HepG2 (cell line): ENCODE measurements around the gene PTPN22. TPM values are rescaled to one million over a fixed set of nuclear protein-coding genes. Genes with fewer than 3 reads are reported as not detected.

ENCODE experiments used
- ATAC-seq: fragments of 200-7000 bp; cut with Tn5 transposase; 3 replicates; pipeline ENCODE4 v1.9.1; 2020; ENCODE audit warnings: mild to moderate bottlenecking, moderate library complexity
- BruUV-seq: library from RNA; stranded (reverse); fragments of 400-500 nt; replicated peaks from 2 replicates; lab custom pipeline; 2021; lab: Mats Ljungman, UMichigan
- CTCF ChIA-PET: fragments of 300-600 bp; formaldehyde crosslinking; extraction: SDS; loops from one replicate; lab custom pipeline; 2021; ENCODE audit warnings: low total read pairs, inconsistent platforms, low intra/inter-chr PET ratio; lab: Yijun Ruan, JAX
- POLR2A ChIA-PET: fragments of 350-600 bp; sonication (Branson Sonifier 250); formaldehyde crosslinking; loops from one replicate; lab custom pipeline; 2020; ENCODE audit warnings: antibody characterized with exemption, inconsistent platforms; lab: Yijun Ruan, JAX
- DNase-seq: peaks from one replicate; pipeline ENCODE4 v3.0.0-alpha.2; 2015; ENCODE audit warnings: low spot score
- FAIRE-seq: peaks from 3 replicates; lab custom pipeline; 2011; peaks lifted over from hg19 to GRCh38; lab: Jason Lieb, UNC
- H2AFZ ChIP-seq: one replicate; pipeline ENCODE4 v1.6.1; 2011; ENCODE audit warnings: low read length, inconsistent platforms
- H3K27ac ChIP-seq: fragments of 300-600 bp; 3 replicates; pipeline ENCODE4 v1.8.0; 2011; ENCODE audit warnings: mixed run types, mild to moderate bottlenecking, mixed read lengths, low read length, inconsistent platforms; ENCODE audit not compliant: insufficient read depth; ENCODE audit errors: extremely low read length
- H3K27me3 ChIP-seq, 2 experiments: fragments of 200-600 bp in 1 of 2; 2 replicates in 1 of 2; 3 replicates in 1 of 2; pipeline versions ENCODE4 v1.6.0 to v1.8.0; 2011; ENCODE audit warnings: low read length in 2 of 2, mild to moderate bottlenecking in 2 of 2, moderate library complexity in 2 of 2, inconsistent platforms in 1 of 2; ENCODE audit not compliant: insufficient read depth in 2 of 2, control insufficient read depth in 1 of 2
- H3K36me3 ChIP-seq, 2 experiments: fragments of 200-600 bp in 1 of 2; replicated peaks in 1 of 2; 2 replicates in 1 of 2; 3 replicates in 1 of 2; pipeline versions ENCODE4 v1.5.1 to v1.8.0; 2011; ENCODE audit warnings: low read length in 2 of 2, inconsistent platforms in 1 of 2; ENCODE audit not compliant: insufficient read depth in 2 of 2, control insufficient read depth in 1 of 2
- H3K4me1 ChIP-seq: 2 replicates; pipeline ENCODE4 v1.5.1; 2012; ENCODE audit warnings: low read length, inconsistent platforms; ENCODE audit not compliant: insufficient read depth
- H3K4me2 ChIP-seq: 2 replicates; pipeline ENCODE4 v1.6.0; 2011; ENCODE audit warnings: low read depth, low read length, inconsistent platforms
- H3K4me3 ChIP-seq, 3 experiments: fragments of 200-600 bp in 1 of 3; sonication (generic), shearing (Covaris generic) in 1 of 3; replicated peaks in 1 of 3; 2 replicates each; pipeline ENCODE4 v1.5.1; 2011 to 2016; ENCODE audit warnings: low read length in 3 of 3, inconsistent platforms in 2 of 3, low read depth in 2 of 3, mild to moderate bottlenecking in 2 of 3, control low read depth in 1 of 3, mixed read lengths in 1 of 3; ENCODE audit not compliant: insufficient read depth in 1 of 3
- H3K79me2 ChIP-seq: one replicate; pipeline ENCODE4 v1.6.1; 2011; ENCODE audit warnings: low read length, inconsistent platforms; ENCODE audit not compliant: insufficient read depth
- H3K9ac ChIP-seq: 2 replicates; pipeline ENCODE4 v1.6.0; 2011; ENCODE audit warnings: mild to moderate bottlenecking, low read depth, low read length, inconsistent platforms; ENCODE audit not compliant: insufficient read depth
- H3K9me3 ChIP-seq: 2 replicates; pipeline ENCODE4 v1.5.1; 2012; ENCODE audit warnings: mild to moderate bottlenecking, low read length
- H4K20me1 ChIP-seq: 2 replicates; pipeline ENCODE4 v1.6.0; 2011; ENCODE audit warnings: inconsistent platforms, mild to moderate bottlenecking, low read length, moderate library complexity; ENCODE audit not compliant: insufficient read depth
- ATF7-NPFF ChIP-seq: sonication (generic); formaldehyde crosslinking; IDR thresholded peaks from 2 replicates; pipeline ENCODE4 v1.8.1; 2023; ENCODE audit warnings: mild to moderate bottlenecking, low read depth, missing genetic modification reagents, moderate library complexity
- GATAD1 ChIP-seq: IDR thresholded peaks from 2 replicates; pipeline ENCODE4 v1.6.1; 2016; ENCODE audit warnings: missing genetic modification reagents, missing compliant biosample characterization
- KLF9 ChIP-seq: IDR thresholded peaks from 2 replicates; pipeline ENCODE4 v1.6.1; 2016; ENCODE audit warnings: low read depth
- NFATC3 ChIP-seq: sonication (generic); formaldehyde crosslinking; IDR thresholded peaks from 2 replicates; pipeline ENCODE4 v1.5.1; 2020; ENCODE audit warnings: mild to moderate bottlenecking, missing genetic modification reagents
- RBAK ChIP-seq: sonication (generic); formaldehyde crosslinking; IDR thresholded peaks from 2 replicates; pipeline ENCODE4 v1.5.1; 2020; ENCODE audit warnings: mild to moderate bottlenecking, missing genetic modification reagents
- SIX4 ChIP-seq: sonication (generic); formaldehyde crosslinking; IDR thresholded peaks from 2 replicates; pipeline ENCODE4 v1.4.0; 2020; ENCODE audit warnings: missing genetic modification reagents
- ZNF136 ChIP-seq: sonication (generic); formaldehyde crosslinking; IDR thresholded peaks from 2 replicates; pipeline ENCODE4 v1.8.1; 2022; ENCODE audit warnings: low read depth, mild to moderate bottlenecking, moderate library complexity, missing genetic modification reagents
- ZNF569 ChIP-seq: sonication (generic); formaldehyde crosslinking; IDR thresholded peaks from 2 replicates; pipeline ENCODE4 v1.5.0; 2020; ENCODE audit warnings: mild to moderate bottlenecking, missing genetic modification reagents, moderate library complexity, borderline replicate concordance
- ZNF7 ChIP-seq: IDR thresholded peaks from 2 replicates; pipeline ENCODE4 v1.6.1; 2016; ENCODE audit warnings: missing biosample characterization, missing genetic modification reagents
- WGBS: methylation state at CpG from one replicate; pipeline ENCODE4 v1.1.6; 2017; ENCODE audit warnings: low lambda C conversion rate; 5-methylcytosine and 5-hydroxymethylcytosine counted together
- in situ Hi-C: cut with HindIII; loops from 2 replicates; pipeline ENCODE4 v1.10.0; 2017; ENCODE audit warnings: low pct_unique_long_range_greater_than_20kb; ENCODE audit not compliant: extremely low pct_ligation_motif_present
- intact Hi-C: fragments of 100-400 bp; cut with micrococcal nuclease; formaldehyde crosslinking; loops from one replicate; pipeline ENCODE4 v1.10.0; 2022; ENCODE audit not compliant: unreplicated experiment
- polyA plus RNA-seq, 8 experiments: library from polyadenylated mRNA; depleted of rRNA in 3 of 8; stranded (reverse) in 7 of 8; unstranded in 1 of 8; fragments of >200 nt; fragmentation: Illumina TruSeq in 4 of 8; extraction: Trizol in 4 of 8; gene quantifications; 2 replicates each; pipeline versions ENCODE4 v1.2.1 to v1.2.3, GENCODE V29; 2011 to 2016; ENCODE audit warnings: low read depth in 4 of 8, missing spikeins in 1 of 8, mixed read lengths in 1 of 8; ENCODE audit not compliant: insufficient read depth in 1 of 8
- total RNA-seq, 5 experiments: library from RNA; depleted of rRNA; stranded (reverse); fragments of >200 nt; fragmentation: Illumina TruSeq; extraction: Trizol; gene quantifications; 2 replicates each; pipeline ENCODE4 v1.2.3, GENCODE V29; 2016; ENCODE audit warnings: low read depth in 1 of 5
- TF ChIP-seq, protein P1 (sequence below): sonication (generic); formaldehyde crosslinking; IDR thresholded peaks from 2 replicates; pipeline ENCODE4 v1.8.1; 2023; ENCODE audit warnings: missing genetic modification reagents, inconsistent platforms, borderline replicate concordance
- TF ChIP-seq, protein P2 (sequence below): IDR thresholded peaks from 2 replicates; pipeline ENCODE4 v1.6.1; 2016; ENCODE audit warnings: missing biosample characterization, missing genetic modification reagents, low read depth
- TF ChIP-seq, protein P3 (sequence below): IDR thresholded peaks from 2 replicates; pipeline ENCODE4 v1.6.1; 2016; ENCODE audit warnings: mild to moderate bottlenecking
- TF ChIP-seq, protein P4 (sequence below): sonication (generic); formaldehyde crosslinking; IDR thresholded peaks from 2 replicates; pipeline ENCODE4 v1.4.0; 2020; ENCODE audit warnings: mild to moderate bottlenecking, missing genetic modification reagents, borderline replicate concordance

Gene PTPN22
- total and polyA plus RNA-seq, 2 of the 13 experiments (the other 11 are each of a cell fraction or from before 2014, with no cell fraction given), result not detected

DNA sequence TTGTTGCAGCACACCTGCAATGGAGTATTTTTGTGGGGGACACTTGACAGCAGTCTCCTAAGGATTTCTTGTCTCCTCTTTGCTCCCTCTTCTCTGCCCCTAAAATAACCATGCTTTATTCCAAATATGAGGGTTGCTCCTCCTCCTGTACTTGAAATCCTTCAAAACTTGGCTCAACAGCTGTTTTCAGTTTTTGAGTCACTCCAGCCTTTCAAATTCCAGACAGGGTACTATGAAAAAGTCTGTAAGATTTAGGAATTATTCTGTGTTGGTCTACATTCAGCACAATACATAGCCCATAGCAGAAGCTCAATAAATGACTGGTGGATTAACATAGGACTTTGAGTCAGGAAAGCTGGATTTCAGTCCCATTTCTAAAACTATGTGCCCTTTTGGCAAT is 27.6 kb upstream of the PTPN22 start:
- H3K27me3 ChIP-seq, result no peaks in the 10 kb centered on the region
- CTCF ChIA-PET, result no interaction called here
- FAIRE-seq, result no peak
- H3K27ac ChIP-seq, result no peak overlapping the region
- POLR2A ChIA-PET, result no interaction called here
- TF ChIP-seq SIX4 (no peak), KLF9 (no peak), ZNF7 (CRISPR knock-in tag) (no peak)
- TF ChIP-seq, protein P1, sequence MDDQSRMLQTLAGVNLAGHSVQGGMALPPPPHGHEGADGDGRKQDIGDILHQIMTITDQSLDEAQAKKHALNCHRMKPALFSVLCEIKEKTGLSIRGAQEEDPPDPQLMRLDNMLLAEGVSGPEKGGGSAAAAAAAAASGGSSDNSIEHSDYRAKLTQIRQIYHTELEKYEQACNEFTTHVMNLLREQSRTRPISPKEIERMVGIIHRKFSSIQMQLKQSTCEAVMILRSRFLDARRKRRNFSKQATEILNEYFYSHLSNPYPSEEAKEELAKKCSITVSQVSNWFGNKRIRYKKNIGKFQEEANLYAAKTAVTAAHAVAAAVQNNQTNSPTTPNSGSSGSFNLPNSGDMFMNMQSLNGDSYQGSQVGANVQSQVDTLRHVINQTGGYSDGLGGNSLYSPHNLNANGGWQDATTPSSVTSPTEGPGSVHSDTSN (CRISPR knock-in tag), result no peak
- TF ChIP-seq, protein P2, sequence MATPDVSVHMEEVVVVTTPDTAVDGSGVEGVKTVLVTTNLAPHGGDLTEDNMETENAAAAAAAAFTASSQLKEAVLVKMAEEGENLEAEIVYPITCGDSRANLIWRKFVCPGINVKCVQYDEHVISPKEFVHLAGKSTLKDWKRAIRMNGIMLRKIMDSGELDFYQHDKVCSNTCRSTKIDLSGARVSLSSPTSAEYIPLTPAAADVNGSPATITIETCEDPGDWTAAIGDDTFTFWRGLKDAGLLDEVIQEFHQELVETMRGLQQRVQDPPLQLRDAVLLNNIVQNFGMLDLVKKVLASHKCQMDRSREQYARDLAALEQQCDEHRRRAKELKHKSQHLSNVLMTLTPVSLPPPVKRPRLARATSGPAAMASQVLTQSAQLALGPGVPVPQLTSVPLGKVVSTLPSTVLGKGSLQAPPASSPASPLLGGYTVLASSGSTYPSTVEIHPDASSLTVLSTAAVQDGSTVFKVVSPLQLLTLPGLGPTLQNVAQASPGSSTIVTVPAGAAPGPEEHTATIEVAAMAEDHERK (CRISPR knock-in tag), result no peak
- TF ChIP-seq, all 625 proteins: peak for 0
- Histone ChIP-seq H3K9ac (no peak overlapping the region), H3K36me3 (peaks cover 7 to 39% of the 10 kb centered on the region in 2 experiments; a peak in 4 of 5 replicates), H3K4me3 (no peak overlapping the region), H4K20me1 (no peaks in the 10 kb centered on the region), H3K4me1 (peaks cover 12% of the 10 kb centered on the region; the same call in 1 of the 2 replicates), H2AFZ (no peak overlapping the region), H3K9me3 (no peaks in the 10 kb centered on the region), H3K4me2 (no peak overlapping the region), H3K79me2 (peaks cover 9% of the 10 kb centered on the region)
- DNase-seq (no peak), ATAC-seq (no peak)
- in situ Hi-C loops, result no loop called here
- no TSS peak for BruUV-seq
- intact Hi-C loops, result no loop called here

DNA sequence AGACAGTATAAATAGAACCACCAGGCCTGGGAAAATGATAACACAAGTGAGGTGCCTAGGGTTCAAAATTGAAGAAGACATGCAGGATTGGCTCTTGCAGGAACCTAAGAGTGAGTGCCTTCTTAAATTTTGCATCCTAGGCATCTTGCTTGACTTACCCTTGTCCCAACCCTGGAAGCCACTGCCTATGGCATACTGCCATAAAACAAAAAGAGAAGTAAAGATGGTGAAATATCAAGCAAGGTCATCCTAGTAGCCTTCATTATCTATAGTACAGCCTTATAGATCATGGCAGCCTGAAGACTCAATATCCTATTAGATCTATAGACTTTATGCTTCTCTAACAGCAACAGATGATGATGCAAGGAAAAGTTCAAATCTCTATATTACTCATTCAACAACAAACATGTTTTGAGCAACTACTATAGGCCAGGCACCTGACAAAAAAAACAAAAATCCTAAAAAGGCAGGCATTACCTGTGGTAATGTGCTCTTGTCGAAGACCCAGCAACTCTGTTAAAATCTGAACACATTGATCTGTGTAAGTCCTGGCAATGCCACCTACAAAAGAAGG is 26.8 kb upstream of the PTPN22 start:
- Histone ChIP-seq H3K27me3 (no peaks in the 10 kb centered on the region), H3K4me1 (peaks cover 4% of the 10 kb centered on the region; the same call in 1 of the 2 replicates), H3K79me2 (peaks cover 2% of the 10 kb centered on the region), H3K9me3 (no peaks in the 10 kb centered on the region), H3K27ac (no peak overlapping the region), H4K20me1 (no peaks in the 10 kb centered on the region), H3K4me3 (no peak overlapping the region), H3K9ac (no peak overlapping the region), H2AFZ (no peak overlapping the region), H3K36me3 (peaks cover 7 to 39% of the 10 kb centered on the region in 2 experiments; a peak in 4 of 5 replicates), H3K4me2 (no peak overlapping the region)
- ChIA-PET CTCF (no interaction called here), POLR2A (no interaction called here)
- DNase-seq (no peak), FAIRE-seq (no peak), ATAC-seq (no peak)
- in situ Hi-C loops, result no loop called here
- intact Hi-C loops, result no loop called here
- 100% methylated on average over 1 of the region's 1 CpG for WGBS
- BruUV-seq, result no TSS peak
- TF ChIP-seq NFATC3 (CRISPR knock-in tag) (no peak), GATAD1 (CRISPR knock-in tag) (no peak), ATF7-NPFF (CRISPR knock-in tag) (no peak), ZNF569 (CRISPR knock-in tag) (no peak), ZNF136 (CRISPR knock-in tag) (no peak), RBAK (CRISPR knock-in tag) (no peak)
- TF ChIP-seq, protein P3, sequence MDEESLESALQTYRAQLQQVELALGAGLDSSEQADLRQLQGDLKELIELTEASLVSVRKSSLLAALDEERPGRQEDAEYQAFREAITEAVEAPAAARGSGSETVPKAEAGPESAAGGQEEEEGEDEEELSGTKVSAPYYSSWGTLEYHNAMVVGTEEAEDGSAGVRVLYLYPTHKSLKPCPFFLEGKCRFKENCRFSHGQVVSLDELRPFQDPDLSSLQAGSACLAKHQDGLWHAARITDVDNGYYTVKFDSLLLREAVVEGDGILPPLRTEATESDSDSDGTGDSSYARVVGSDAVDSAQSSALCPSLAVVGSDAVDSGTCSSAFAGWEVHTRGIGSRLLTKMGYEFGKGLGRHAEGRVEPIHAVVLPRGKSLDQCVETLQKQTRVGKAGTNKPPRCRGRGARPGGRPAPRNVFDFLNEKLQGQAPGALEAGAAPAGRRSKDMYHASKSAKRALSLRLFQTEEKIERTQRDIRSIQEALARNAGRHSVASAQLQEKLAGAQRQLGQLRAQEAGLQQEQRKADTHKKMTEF (CRISPR knock-in tag), result no peak
- TF ChIP-seq, protein P4, sequence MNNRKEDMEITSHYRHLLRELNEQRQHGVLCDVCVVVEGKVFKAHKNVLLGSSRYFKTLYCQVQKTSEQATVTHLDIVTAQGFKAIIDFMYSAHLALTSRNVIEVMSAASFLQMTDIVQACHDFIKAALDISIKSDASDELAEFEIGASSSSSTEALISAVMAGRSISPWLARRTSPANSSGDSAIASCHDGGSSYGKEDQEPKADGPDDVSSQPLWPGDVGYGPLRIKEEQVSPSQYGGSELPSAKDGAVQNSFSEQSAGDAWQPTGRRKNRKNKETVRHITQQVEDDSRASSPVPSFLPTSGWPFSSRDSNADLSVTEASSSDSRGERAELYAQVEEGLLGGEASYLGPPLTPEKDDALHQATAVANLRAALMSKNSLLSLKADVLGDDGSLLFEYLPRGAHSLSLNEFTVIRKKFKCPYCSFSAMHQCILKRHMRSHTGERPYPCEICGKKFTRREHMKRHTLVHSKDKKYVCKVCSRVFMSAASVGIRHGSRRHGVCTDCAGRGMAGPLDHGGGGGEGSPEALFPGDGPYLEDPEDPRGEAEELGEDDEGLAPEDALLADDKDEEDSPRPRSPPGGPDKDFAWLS (CRISPR knock-in tag), result no peak
